ENCODE results near the gene XYLB. TPM values are rescaled to one million over a fixed set of nuclear protein-coding genes. Genes with fewer than 3 reads are reported as not detected.
"Not testable (repeated sequence)": the region's sequence is repeated elsewhere in the genome, so short reads cannot be mapped to it uniquely, and the experiment has no call there.

Gene XYLB
- polyA plus RNA-seq, 4 donors = 4.3 to 33.0 (median 5.9) TPM

DNA sequence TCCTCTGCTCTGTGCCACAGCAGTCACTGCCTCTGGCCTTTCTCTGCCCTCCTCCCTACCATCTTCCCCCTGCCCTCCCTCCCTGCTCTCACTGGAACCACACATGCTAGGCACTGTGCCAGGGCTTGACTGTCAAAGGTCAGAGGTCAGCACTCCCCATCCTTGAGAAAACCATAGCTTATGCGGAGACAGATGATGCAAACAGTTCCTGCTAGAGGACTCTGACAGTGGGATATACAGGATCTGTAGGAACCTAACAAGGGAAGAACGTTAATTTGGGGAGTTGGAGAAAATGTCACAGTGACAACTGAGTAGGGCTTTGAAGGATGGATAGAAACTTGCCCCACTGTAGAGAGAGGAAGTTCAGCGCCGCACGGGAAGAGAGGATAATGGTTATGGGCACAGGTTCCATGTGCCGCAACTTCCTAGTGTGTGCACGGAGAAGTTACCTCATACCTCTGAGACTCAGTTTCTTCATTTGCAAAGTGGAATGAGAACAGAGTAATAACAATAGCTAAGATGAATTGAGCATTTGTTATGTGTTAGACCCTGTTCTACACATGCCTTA lies 29.3 kb upstream of the XYLB start:
- Histone ChIP-seq H3K4me1 (ENCODE audit: control insufficient read depth in 3 of 3, insufficient read depth in 2 of 3, low read depth in 1 of 3, low read length in 2 of 3) (peaks cover 0 to 2% (median 0%) of the 10 kb centered on the region in 3 donors), H3K27ac (ENCODE audit: low read depth in 1 of 3, low read length in 2 of 3) (no peak overlapping the region), H3K27me3 (ENCODE audit: control insufficient read depth in 3 of 3, insufficient read depth in 3 of 3, low read length in 3 of 3) (no peaks in the 10 kb centered on the region), H3K9me3 (ENCODE audit: control insufficient read depth in 2 of 2, insufficient read depth in 1 of 2, low read depth in 1 of 2, low read length in 1 of 2) (no peaks in the 10 kb centered on the region), H3K36me3 (ENCODE audit: control insufficient read depth in 3 of 3, insufficient read depth in 2 of 3, low read depth in 1 of 3, low read length in 3 of 3) (no peaks in the 10 kb centered on the region), H3K4me3 (ENCODE audit: low read depth in 1 of 3, low read length in 3 of 3) (no peak overlapping the region)
- FAIRE-seq = no peak
- WGBS, 3 donors = 77 to 80% (median 80%) methylated on average over 7 of the region's 7 CpGs
- DNase-seq = peak in 1 of 2 donors; percentile 21

DNA sequence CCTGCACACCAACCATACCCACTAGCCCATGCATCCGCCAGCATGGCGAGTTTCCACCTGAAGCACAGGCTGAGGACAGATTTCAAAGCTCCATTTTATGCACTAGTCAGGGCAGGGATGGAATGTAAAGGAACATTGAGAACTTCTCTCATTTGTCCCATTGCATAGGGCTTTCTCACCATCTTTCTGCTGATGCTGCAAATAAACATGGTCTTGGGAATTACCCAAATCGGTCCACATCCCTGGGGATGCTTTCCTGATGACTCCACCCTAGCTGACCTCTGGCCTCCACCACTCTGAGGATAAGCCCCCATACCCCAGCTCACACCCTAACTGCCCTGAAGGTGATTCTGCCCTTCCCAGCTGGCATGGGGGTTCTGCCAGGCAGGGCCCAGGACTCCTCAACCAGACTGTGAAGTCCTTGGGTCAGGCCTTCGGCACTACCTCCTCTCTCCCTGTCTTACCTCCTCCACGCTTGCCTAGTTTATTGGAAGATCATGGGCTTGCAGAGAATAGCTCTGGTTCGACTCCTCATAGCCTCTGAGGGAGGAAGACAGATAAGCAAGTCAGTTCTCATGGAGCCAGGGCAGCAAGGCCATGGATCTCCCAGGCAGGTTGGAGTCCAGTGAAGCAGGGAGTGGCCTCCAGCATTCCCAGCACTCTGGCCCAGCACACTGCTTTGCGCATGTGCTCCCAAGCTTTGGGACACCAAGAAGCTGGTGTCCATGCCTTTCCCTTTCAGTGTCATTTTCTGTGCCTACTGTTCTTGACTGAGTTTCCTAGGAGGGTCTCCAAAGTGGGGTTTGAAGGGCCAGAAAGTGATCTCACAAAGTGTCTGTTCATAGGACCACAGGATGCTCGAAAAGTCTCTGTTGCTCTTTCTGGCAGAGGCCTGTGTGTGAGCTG lies 27.6 kb upstream of the XYLB start:
- Histone ChIP-seq H3K4me1 (ENCODE audit: control insufficient read depth in 3 of 3, insufficient read depth in 2 of 3, low read depth in 1 of 3, low read length in 2 of 3) (peaks cover 0 to 2% (median 0%) of the 10 kb centered on the region in 3 donors), H3K4me3 (ENCODE audit: low read depth in 1 of 3, low read length in 3 of 3) (no peak overlapping the region), H3K9me3 (ENCODE audit: control insufficient read depth in 2 of 2, insufficient read depth in 1 of 2, low read depth in 1 of 2, low read length in 1 of 2) (no peaks in the 10 kb centered on the region), H3K27me3 (ENCODE audit: control insufficient read depth in 3 of 3, insufficient read depth in 3 of 3, low read length in 3 of 3) (no peaks in the 10 kb centered on the region), H3K36me3 (ENCODE audit: control insufficient read depth in 3 of 3, insufficient read depth in 2 of 3, low read depth in 1 of 3, low read length in 3 of 3) (no peaks in the 10 kb centered on the region), H3K27ac (ENCODE audit: low read depth in 1 of 3, low read length in 2 of 3) (no peak overlapping the region)
- 78 to 91% (median 85%) methylated on average over 8 of the region's 8 CpGs for WGBS, 3 donors
- FAIRE-seq (no peak), DNase-seq (peak in 1 of 2 donors; percentile 5)

DNA sequence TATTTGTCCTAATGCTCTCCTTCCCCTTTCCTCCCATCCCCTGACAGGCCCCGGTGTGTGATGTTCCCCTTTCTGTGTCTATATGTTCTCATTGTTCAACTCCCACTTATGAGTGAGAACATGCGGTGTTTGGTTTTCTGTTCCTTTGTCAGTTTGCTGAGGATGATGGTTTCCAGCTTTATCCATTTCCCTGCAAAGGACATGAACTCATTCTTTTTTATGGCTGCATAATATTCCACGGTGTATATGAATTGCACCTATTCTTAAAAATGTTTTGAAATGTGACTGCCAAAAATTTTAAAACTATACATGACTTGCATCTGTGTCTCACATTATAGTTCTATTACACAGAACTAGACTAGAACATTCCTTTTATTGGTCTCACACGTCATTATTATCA lies 25.9 kb upstream of the XYLB start:
- FAIRE-seq = not testable (repeated sequence)

DNA sequence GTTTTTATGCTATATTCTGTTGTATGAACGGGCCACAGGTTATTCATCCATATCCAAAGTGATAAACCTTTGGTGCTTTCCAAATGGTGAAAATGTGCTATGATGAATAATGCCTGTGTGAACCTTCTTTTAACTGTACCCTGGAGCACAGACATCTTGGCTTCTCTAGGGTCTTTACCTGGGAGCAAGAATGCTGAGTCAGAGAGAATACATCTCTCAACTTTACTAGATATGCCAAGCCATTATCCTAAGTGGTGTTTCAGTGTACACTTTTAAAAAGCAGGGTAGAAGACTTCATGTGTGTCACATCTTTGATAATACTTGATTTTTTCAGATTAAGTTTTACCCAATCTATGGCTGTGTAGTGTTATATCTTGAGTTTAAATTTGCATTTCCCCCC lies 23.5 kb upstream of the XYLB start:
- Histone ChIP-seq H3K27me3 (ENCODE audit: control insufficient read depth in 3 of 3, insufficient read depth in 3 of 3, low read length in 3 of 3) (no peaks in the 10 kb centered on the region), H3K27ac (ENCODE audit: low read depth in 1 of 3, low read length in 2 of 3) (no peak overlapping the region), H3K36me3 (ENCODE audit: control insufficient read depth in 3 of 3, insufficient read depth in 2 of 3, low read depth in 1 of 3, low read length in 3 of 3) (no peaks in the 10 kb centered on the region), H3K9me3 (ENCODE audit: control insufficient read depth in 2 of 2, insufficient read depth in 1 of 2, low read depth in 1 of 2, low read length in 1 of 2) (peaks cover 0 to 8% of the 10 kb centered on the region in 2 donors), H3K4me3 (ENCODE audit: low read depth in 1 of 3, low read length in 3 of 3) (no peak overlapping the region), H3K4me1 (ENCODE audit: control insufficient read depth in 3 of 3, insufficient read depth in 2 of 3, low read depth in 1 of 3, low read length in 2 of 3) (no peaks in the 10 kb centered on the region)
- WGBS, 3 donors = 77 to 82% (median 82%) methylated on average over 1 of the region's 1 CpG
- DNase-seq (no peak), FAIRE-seq (no peak)

More for the DNA sequence above, 25.9 kb upstream of the XYLB start:
- H3K36me3 ChIP-seq (ENCODE audit: control insufficient read depth in 3 of 3, insufficient read depth in 2 of 3, low read depth in 1 of 3, low read length in 3 of 3); H3K27me3 ChIP-seq (ENCODE audit: control insufficient read depth in 3 of 3, insufficient read depth in 3 of 3, low read length in 3 of 3); DNase-seq; H3K9me3 ChIP-seq (ENCODE audit: control insufficient read depth in 2 of 2, insufficient read depth in 1 of 2, low read depth in 1 of 2, low read length in 1 of 2); H3K27ac ChIP-seq (ENCODE audit: low read depth in 1 of 3, low read length in 2 of 3); H3K4me3 ChIP-seq (ENCODE audit: low read depth in 1 of 3, low read length in 3 of 3); H3K4me1 ChIP-seq (ENCODE audit: control insufficient read depth in 3 of 3, insufficient read depth in 2 of 3, low read depth in 1 of 3, low read length in 2 of 3): not testable (repeated sequence)
- 88 to 90% (median 89%) methylated on average over 4 of the region's 4 CpGs for WGBS, 3 donors

DNA sequence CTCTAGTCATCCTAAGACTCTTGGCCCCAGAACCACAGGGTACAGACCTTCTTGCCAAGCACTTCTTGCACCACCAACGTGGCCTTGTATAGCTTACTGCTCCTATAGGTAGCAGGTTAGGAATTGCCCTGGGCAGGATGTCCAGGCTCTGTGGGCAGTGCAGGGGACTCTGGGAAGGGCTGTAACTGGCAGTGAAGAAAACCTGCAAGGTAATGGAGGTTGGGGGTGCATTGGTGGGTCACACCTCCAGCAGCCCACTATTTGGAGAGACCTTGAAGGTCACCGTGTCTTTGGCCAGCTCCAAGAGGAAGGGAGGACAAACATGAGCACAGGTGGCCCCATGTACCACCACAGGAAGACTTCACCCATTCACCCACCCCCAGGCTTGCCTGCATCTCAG lies 21.3 kb upstream of the XYLB start:
- WGBS, 3 donors = 75 to 84% (median 78%) methylated on average over 2 of the region's 2 CpGs
- no peak for DNase-seq
- FAIRE-seq = no peak
- H3K4me3 ChIP-seq (ENCODE audit: low read depth in 1 of 3, low read length in 3 of 3) = no peak overlapping the region
- H3K27ac ChIP-seq (ENCODE audit: low read depth in 1 of 3, low read length in 2 of 3) = no peak overlapping the region
- H3K9me3 ChIP-seq (ENCODE audit: control insufficient read depth in 2 of 2, insufficient read depth in 1 of 2, low read depth in 1 of 2, low read length in 1 of 2) = peaks cover 0 to 8% of the 10 kb centered on the region in 2 donors
- H3K27me3 ChIP-seq (ENCODE audit: control insufficient read depth in 3 of 3, insufficient read depth in 3 of 3, low read length in 3 of 3) = no peaks in the 10 kb centered on the region
- no peaks in the 10 kb centered on the region for H3K36me3 ChIP-seq (ENCODE audit: control insufficient read depth in 3 of 3, insufficient read depth in 2 of 3, low read depth in 1 of 3, low read length in 3 of 3)
- no peaks in the 10 kb centered on the region for H3K4me1 ChIP-seq (ENCODE audit: control insufficient read depth in 3 of 3, insufficient read depth in 2 of 3, low read depth in 1 of 3, low read length in 2 of 3)

DNA sequence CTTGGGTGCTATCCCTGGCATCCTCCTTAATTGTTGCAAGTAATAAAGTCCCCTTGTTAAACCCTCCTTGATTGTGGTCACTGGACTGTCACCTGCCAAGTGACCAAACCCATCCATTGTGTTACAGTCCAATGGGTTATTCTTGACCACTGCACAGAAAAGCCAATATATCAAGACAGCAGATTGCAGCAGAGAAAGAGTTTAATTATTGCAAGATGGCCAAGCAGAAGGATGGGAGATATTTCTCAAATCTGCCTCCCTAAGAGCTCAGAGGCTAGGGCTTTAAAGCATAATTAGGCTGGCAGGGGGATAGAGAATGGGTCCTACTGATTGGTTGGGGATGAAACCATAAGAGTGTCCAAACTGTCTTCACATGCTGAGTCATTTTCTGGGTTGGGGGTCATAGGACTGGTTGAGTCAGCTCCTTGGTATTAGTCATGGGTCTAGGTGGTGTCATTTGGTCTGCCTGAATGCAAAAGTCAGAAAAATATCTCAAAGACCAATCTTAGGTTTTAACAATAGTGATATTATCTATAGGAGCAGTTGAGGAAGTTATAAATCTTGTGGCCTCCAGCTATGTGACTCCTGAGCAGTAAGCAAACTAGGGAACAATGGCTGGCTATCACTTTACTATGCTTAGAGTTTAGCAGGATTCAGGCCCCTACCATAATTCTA lies 19.1 kb upstream of the XYLB start:
- DNase-seq (no peak), FAIRE-seq (no peak)
- no peak overlapping the region for H3K27ac ChIP-seq (ENCODE audit: low read depth in 1 of 3, low read length in 2 of 3)
- H3K9me3 ChIP-seq (ENCODE audit: control insufficient read depth in 2 of 2, insufficient read depth in 1 of 2, low read depth in 1 of 2, low read length in 1 of 2) = peaks cover 0 to 8% of the 10 kb centered on the region in 2 donors
- H3K27me3 ChIP-seq (ENCODE audit: control insufficient read depth in 3 of 3, insufficient read depth in 3 of 3, low read length in 3 of 3) = no peaks in the 10 kb centered on the region
- no peaks in the 10 kb centered on the region for H3K36me3 ChIP-seq (ENCODE audit: control insufficient read depth in 3 of 3, insufficient read depth in 2 of 3, low read depth in 1 of 3, low read length in 3 of 3)
- no peaks in the 10 kb centered on the region for H3K4me1 ChIP-seq (ENCODE audit: control insufficient read depth in 3 of 3, insufficient read depth in 2 of 3, low read depth in 1 of 3, low read length in 2 of 3)
- H3K4me3 ChIP-seq (ENCODE audit: low read depth in 1 of 3, low read length in 3 of 3) = no peak overlapping the region

DNA sequence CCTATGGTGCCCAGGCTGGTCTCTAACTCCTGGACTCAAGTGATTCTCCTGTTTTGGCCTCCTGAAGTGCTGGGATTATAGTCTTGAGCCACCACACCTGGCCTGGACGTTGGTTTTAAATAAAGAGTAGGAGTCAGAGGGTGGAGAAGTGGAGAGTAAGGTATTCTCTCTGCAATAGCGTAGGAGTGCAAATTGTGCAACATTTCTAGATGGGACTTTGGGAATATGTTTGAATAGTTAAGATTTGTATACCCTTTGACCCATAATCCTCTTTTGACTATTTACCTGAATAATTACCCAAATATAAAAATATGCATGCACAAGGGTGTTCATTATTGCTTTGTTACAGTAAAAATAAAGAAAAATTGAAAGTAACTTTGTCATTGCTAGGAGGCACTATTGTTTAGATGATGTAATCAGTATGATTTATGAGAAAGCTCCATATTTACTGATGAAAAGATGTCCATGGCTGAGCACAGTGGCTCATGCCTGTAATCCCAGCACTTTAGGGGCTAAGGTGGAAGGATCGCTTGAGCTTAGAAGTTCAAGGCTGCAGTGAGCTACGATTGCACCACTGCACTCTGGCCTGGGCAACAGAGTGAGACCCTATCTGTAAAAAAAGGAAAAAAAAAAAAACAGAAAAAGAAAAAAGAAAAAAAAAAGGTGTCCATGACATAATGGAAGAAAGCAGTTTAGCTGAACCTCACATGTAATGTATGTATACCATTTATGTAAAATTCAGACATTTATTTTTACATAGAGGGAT lies 15.1 kb upstream of the XYLB start:
- peaks cover 0 to 5% of the 10 kb centered on the region in 2 donors for H3K9me3 ChIP-seq (ENCODE audit: control insufficient read depth in 2 of 2, insufficient read depth in 1 of 2, low read depth in 1 of 2, low read length in 1 of 2)
- no peak for FAIRE-seq
- no peaks in the 10 kb centered on the region for H3K36me3 ChIP-seq (ENCODE audit: control insufficient read depth in 3 of 3, insufficient read depth in 2 of 3, low read depth in 1 of 3, low read length in 3 of 3)
- no peak for DNase-seq
- H3K4me3 ChIP-seq (ENCODE audit: low read depth in 1 of 3, low read length in 3 of 3) = no peak overlapping the region
- WGBS, 3 donors = 77 to 83% (median 80%) methylated on average over 4 of the region's 4 CpGs
- no peaks in the 10 kb centered on the region for H3K27me3 ChIP-seq (ENCODE audit: control insufficient read depth in 3 of 3, insufficient read depth in 3 of 3, low read length in 3 of 3)
- no peaks in the 10 kb centered on the region for H3K4me1 ChIP-seq (ENCODE audit: control insufficient read depth in 3 of 3, insufficient read depth in 2 of 3, low read depth in 1 of 3, low read length in 2 of 3)
- no peak overlapping the region for H3K27ac ChIP-seq (ENCODE audit: low read depth in 1 of 3, low read length in 2 of 3)

DNA sequence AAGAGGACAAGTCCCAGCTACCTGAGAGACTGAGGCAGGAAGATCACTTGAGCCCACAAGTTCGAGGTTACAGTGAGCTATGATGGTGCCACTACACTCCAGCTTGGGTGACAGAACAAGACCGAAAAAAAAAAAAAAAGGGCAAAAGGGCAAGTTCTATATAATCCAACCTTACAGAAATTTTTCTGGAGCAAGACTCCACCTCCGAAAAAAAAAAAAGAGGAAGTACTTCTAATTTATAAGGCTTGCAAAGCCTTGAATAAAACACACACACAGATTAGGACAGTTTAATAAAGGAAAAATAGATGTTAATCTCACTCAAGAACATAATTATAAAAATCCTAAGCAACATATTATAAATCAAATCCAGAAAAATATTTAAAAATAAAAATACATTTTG lies 14.4 kb upstream of the XYLB start:
- H3K36me3 ChIP-seq (ENCODE audit: control insufficient read depth in 3 of 3, insufficient read depth in 2 of 3, low read depth in 1 of 3, low read length in 3 of 3) = no peaks in the 10 kb centered on the region
- H3K27me3 ChIP-seq (ENCODE audit: control insufficient read depth in 3 of 3, insufficient read depth in 3 of 3, low read length in 3 of 3) = no peaks in the 10 kb centered on the region
- H3K9me3 ChIP-seq (ENCODE audit: control insufficient read depth in 2 of 2, insufficient read depth in 1 of 2, low read depth in 1 of 2, low read length in 1 of 2) = peaks cover 0 to 3% of the 10 kb centered on the region in 2 donors
- H3K4me1 ChIP-seq (ENCODE audit: control insufficient read depth in 3 of 3, insufficient read depth in 2 of 3, low read depth in 1 of 3, low read length in 2 of 3) = no peaks in the 10 kb centered on the region
- no peak overlapping the region for H3K4me3 ChIP-seq (ENCODE audit: low read depth in 1 of 3, low read length in 3 of 3)
- 25 to 46% (median 35%) methylated on average over 3 of the region's 3 CpGs for WGBS, 3 donors
- DNase-seq (no peak), FAIRE-seq (no peak)
- no peak overlapping the region for H3K27ac ChIP-seq (ENCODE audit: low read depth in 1 of 3, low read length in 2 of 3)
